ENCODE data around the gene ZNF839.

Gene ZNF839

GRCh38 chr14:102389246-102389645, 69.7 kb downstream of the ZNF839 start:
- DNase-seq, result no peak

- DNase-seq, result no peak
Measured at GRCh38 chr14:102390064-102390855, 70.7 kb downstream of the ZNF839 start.
